Body of pancreas (tissue), 4 donors: ENCODE results near the gene ZNF837.

Source experiments
- POLR2A ChIP-seq, 3 donors: fragments of 450-650 bp; IDR thresholded peaks; one replicate each; pipeline ENCODE4 v1.6.1; 2016; ENCODE audit warnings: antibody characterized with exemption in 3 of 3, mild to moderate bottlenecking in 2 of 3
- TF ChIP-seq, protein P1 (sequence below), 7 experiments: fragments of 450-650 bp in 4 of 7; fragments of 200-600 bp in 3 of 7; sonication (generic) in 3 of 7; IDR thresholded peaks; one replicate each; pipeline ENCODE4 v1.5.1; 2016 to 2019; ENCODE audit warnings: antibody characterized with exemption in 7 of 7

GRCh38 chr19:58354478-58355030, 26.3 kb downstream of the ZNF837 start:
- TF ChIP-seq, protein P1, sequence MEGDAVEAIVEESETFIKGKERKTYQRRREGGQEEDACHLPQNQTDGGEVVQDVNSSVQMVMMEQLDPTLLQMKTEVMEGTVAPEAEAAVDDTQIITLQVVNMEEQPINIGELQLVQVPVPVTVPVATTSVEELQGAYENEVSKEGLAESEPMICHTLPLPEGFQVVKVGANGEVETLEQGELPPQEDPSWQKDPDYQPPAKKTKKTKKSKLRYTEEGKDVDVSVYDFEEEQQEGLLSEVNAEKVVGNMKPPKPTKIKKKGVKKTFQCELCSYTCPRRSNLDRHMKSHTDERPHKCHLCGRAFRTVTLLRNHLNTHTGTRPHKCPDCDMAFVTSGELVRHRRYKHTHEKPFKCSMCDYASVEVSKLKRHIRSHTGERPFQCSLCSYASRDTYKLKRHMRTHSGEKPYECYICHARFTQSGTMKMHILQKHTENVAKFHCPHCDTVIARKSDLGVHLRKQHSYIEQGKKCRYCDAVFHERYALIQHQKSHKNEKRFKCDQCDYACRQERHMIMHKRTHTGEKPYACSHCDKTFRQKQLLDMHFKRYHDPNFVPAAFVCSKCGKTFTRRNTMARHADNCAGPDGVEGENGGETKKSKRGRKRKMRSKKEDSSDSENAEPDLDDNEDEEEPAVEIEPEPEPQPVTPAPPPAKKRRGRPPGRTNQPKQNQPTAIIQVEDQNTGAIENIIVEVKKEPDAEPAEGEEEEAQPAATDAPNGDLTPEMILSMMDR (IDR thresholded peaks at IDR 0.05), result no peak
- TF ChIP-seq POLR2A (IDR thresholded peaks at IDR 0.05), result no peak
